GM12878 (cell line): ENCODE results near the gene FGF12.

Experiments used
- CBX3 ChIP-seq: fragments of 200-600 bp; sonication (generic); IDR thresholded peaks from 2 replicates; pipeline ENCODE4 v1.6.1; 2016; ENCODE audit warnings: low read depth, borderline replicate concordance
- FOS ChIP-seq: IDR thresholded peaks from 3 replicates; pipeline ENCODE4 v1.6.1; 2011; ENCODE audit warnings: borderline replicate concordance; ENCODE audit not compliant: insufficient read length; ENCODE audit errors: extremely low read depth
- HCFC1 ChIP-seq: fragments of 150-350 bp; IDR thresholded peaks from 2 replicates; pipeline ENCODE4 v1.6.1; 2014; ENCODE audit warnings: low read length
- KAT2A ChIP-seq: conservative IDR thresholded peaks from 2 replicates; pipeline ENCODE4 v1.6.1; 2011; ENCODE audit warnings: low read depth, low read length; ENCODE audit not compliant: control insufficient read depth
- KDM1A ChIP-seq: fragments of 200-600 bp; sonication (generic); IDR thresholded peaks from 2 replicates; pipeline ENCODE4 v1.6.1; 2016; ENCODE audit warnings: borderline replicate concordance
- POLR2A ChIP-seq: IDR thresholded peaks from 2 replicates; pipeline ENCODE4 v1.6.1; 2011; ENCODE audit warnings: low read depth, mild to moderate bottlenecking, low read length
- POLR2AphosphoS5 ChIP-seq: IDR thresholded peaks from 2 replicates; pipeline ENCODE4 v1.6.1; 2011; ENCODE audit warnings: mild to moderate bottlenecking, low read length, inconsistent platforms
- RBBP5 ChIP-seq: fragments of 200-600 bp; sonication (generic); conservative IDR thresholded peaks from 2 replicates; pipeline ENCODE4 v1.6.1; 2016
- RCOR1 ChIP-seq: conservative IDR thresholded peaks from 2 replicates; pipeline ENCODE4 v1.6.1; 2012; ENCODE audit warnings: low read depth, low read length, improper control_type of control experiment
- ZNF274 ChIP-seq: IDR thresholded peaks from one replicate; pipeline ENCODE4 v1.8.0; 2011; ENCODE audit not compliant: insufficient read length, insufficient read depth
- TF ChIP-seq, protein P1 (sequence below): fragments of 450-650 bp; IDR thresholded peaks from 2 replicates; pipeline ENCODE4 v1.6.1; 2017; ENCODE audit warnings: mild to moderate bottlenecking
- TF ChIP-seq, protein P2 (sequence below), 3 experiments: IDR thresholded peaks in 2 of 3; conservative IDR thresholded peaks in 1 of 3; 2 replicates each; pipeline ENCODE4 v1.5.1; 2011; ENCODE audit warnings: low read depth in 3 of 3, low read length in 3 of 3, mild to moderate bottlenecking in 3 of 3, control low read depth in 2 of 3, moderate library complexity in 2 of 3, inconsistent platforms in 1 of 3, mixed read lengths in 1 of 3; ENCODE audit not compliant: control insufficient read depth in 2 of 3, insufficient read depth in 1 of 3; ENCODE audit errors: extremely low read depth in 1 of 3
- TF ChIP-seq, protein P3 (sequence below): IDR thresholded peaks from 2 replicates; pipeline ENCODE4 v1.6.1; 2012; ENCODE audit warnings: low read depth, low read length, improper control_type of control experiment

DNA sequence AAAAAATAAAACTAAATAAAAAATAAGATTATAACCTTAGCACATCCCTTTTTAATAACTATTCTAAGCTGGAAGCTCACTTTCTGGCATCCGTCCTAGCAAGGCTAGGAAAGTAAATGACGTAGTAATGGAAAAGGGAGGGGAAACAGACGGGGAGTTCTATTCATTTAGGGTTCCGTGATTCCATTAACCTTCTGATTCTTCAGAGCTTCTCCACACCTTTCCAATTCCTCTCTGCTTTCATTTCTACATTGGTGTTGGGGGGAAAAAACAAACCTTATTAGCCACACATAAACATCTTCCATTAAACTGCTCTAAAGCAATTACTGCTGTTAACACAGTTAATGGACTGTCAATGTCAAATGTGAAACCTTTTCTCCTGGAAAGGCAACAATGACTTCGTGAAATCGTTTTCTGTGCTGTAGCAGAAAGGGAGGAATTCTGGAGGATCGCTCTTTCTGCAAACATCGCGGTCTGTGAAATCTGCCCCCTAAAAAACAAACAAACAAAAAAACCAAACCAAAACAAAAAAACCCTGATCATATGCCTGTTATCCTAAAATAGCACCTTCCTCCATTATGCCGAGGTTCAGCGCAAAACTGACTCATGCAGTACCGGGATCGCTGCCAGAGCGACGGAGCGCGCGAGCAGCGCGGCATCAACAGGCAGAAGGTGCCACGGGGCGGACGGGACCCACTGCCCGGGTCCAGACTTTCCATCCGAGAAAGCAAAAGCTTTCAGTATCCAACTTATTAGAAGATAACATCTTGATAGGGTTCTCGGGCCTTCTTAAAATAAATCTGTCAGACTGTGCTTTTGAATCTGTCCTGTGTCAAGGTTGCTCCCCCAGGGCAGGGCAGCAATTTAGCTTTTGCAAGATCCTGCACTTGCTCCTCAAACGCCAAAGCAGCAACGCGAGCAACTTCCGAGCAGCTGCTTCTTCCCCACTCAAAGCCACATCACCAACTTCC is 156.2 kb downstream of the FGF12 start:
- TF ChIP-seq CBX3 (no peak), POLR2AphosphoS5 (no peak), POLR2A (no peak), KDM1A (no peak), RCOR1 (no peak), RBBP5 (no peak), KAT2A (no peak), ZNF274 (no peak), HCFC1 (no peak), FOS (no peak)
- TF ChIP-seq, protein P1, sequence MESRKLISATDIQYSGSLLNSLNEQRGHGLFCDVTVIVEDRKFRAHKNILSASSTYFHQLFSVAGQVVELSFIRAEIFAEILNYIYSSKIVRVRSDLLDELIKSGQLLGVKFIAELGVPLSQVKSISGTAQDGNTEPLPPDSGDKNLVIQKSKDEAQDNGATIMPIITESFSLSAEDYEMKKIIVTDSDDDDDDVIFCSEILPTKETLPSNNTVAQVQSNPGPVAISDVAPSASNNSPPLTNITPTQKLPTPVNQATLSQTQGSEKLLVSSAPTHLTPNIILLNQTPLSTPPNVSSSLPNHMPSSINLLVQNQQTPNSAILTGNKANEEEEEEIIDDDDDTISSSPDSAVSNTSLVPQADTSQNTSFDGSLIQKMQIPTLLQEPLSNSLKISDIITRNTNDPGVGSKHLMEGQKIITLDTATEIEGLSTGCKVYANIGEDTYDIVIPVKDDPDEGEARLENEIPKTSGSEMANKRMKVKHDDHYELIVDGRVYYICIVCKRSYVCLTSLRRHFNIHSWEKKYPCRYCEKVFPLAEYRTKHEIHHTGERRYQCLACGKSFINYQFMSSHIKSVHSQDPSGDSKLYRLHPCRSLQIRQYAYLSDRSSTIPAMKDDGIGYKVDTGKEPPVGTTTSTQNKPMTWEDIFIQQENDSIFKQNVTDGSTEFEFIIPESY = no peak
- TF ChIP-seq, protein P2, sequence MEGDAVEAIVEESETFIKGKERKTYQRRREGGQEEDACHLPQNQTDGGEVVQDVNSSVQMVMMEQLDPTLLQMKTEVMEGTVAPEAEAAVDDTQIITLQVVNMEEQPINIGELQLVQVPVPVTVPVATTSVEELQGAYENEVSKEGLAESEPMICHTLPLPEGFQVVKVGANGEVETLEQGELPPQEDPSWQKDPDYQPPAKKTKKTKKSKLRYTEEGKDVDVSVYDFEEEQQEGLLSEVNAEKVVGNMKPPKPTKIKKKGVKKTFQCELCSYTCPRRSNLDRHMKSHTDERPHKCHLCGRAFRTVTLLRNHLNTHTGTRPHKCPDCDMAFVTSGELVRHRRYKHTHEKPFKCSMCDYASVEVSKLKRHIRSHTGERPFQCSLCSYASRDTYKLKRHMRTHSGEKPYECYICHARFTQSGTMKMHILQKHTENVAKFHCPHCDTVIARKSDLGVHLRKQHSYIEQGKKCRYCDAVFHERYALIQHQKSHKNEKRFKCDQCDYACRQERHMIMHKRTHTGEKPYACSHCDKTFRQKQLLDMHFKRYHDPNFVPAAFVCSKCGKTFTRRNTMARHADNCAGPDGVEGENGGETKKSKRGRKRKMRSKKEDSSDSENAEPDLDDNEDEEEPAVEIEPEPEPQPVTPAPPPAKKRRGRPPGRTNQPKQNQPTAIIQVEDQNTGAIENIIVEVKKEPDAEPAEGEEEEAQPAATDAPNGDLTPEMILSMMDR (IDR thresholded peaks at IDR 0.05 in 2 of 3, conservative IDR thresholded peaks at IDR 0.05 in 1 of 3; ENCODE audit: control insufficient read depth in 2 of 3, extremely low read depth in 1 of 3, insufficient read depth in 1 of 3, low read depth in 3 of 3, low read length in 3 of 3) = no peak
- TF ChIP-seq, protein P3, sequence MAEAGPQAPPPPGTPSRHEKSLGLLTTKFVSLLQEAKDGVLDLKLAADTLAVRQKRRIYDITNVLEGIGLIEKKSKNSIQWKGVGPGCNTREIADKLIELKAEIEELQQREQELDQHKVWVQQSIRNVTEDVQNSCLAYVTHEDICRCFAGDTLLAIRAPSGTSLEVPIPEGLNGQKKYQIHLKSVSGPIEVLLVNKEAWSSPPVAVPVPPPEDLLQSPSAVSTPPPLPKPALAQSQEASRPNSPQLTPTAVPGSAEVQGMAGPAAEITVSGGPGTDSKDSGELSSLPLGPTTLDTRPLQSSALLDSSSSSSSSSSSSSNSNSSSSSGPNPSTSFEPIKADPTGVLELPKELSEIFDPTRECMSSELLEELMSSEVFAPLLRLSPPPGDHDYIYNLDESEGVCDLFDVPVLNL = no peak
